Ovary (tissue), 9 donors: ENCODE data around the gene CNOT6. TPM values are rescaled to one million over a fixed set of nuclear protein-coding genes. Genes with fewer than 3 reads are reported as not detected.

Experiments
- DNase-seq, 5 donors: peaks; one replicate each; pipeline ENCODE4 v3.0.0-alpha.2; 2019 to 2020
- H3K27ac ChIP-seq, 2 donors: fragments of 200-600 bp; one replicate each; pipeline versions ENCODE4 v1.5.1 to v1.8.0; 2019 to 2022
- H3K27me3 ChIP-seq: fragments of 200-600 bp; one replicate; pipeline ENCODE4 v1.8.0; 2022
- H3K36me3 ChIP-seq: fragments of 200-600 bp; sonication (generic); one replicate; pipeline ENCODE4 v1.5.1; 2019
- H3K4me1 ChIP-seq: one replicate; pipeline ENCODE4 v1.8.1; 2013; ENCODE audit warnings: mild to moderate bottlenecking, moderate library complexity; ENCODE audit not compliant: insufficient read depth
- H3K4me3 ChIP-seq: fragments of 200-600 bp; sonication (generic); one replicate; pipeline ENCODE4 v1.5.1; 2017
- H3K9me3 ChIP-seq, 2 donors: fragments of 200-600 bp in 1 of 2; sonication (generic) in 1 of 2; one replicate each; pipeline versions ENCODE4 v1.5.1 to v1.8.1; 2013 to 2019; ENCODE audit warnings: mild to moderate bottlenecking in 1 of 2, moderate library complexity in 1 of 2
- EP300 ChIP-seq: sonication (generic); formaldehyde crosslinking; IDR thresholded peaks from one replicate; pipeline ENCODE4 v1.6.1; 2017; ENCODE audit warnings: antibody characterized with exemption
- POLR2A ChIP-seq: fragments of 450-650 bp; IDR thresholded peaks from one replicate; pipeline ENCODE4 v1.6.1; 2017; ENCODE audit warnings: antibody characterized with exemption, mild to moderate bottlenecking, moderate library complexity
- WGBS, 3 donors: extraction: QIAGEN DNeasy Blood & Tissue Kit in 1 of 3; methylation state at CpG; one replicate each; pipeline versions ENCODE4 v1.1.5 to v1.1.7; 2013 to 2017; 5-methylcytosine and 5-hydroxymethylcytosine counted together
- intact Hi-C, 4 donors: fragments of 100-400 bp; cut with DNase I; formaldehyde crosslinking; loops; one replicate each; pipeline versions ENCODE4 v1.11.0 to v1.15.1; 2022 to 2023
- polyA plus RNA-seq, 2 donors: library from polyadenylated mRNA; stranded (reverse); fragments of 200-250 nt in 1 of 2; fragments of 350-450 nt in 1 of 2; fragmentation: Illumina TruSeq in 1 of 2; extraction: RNeasy Lipid Tissue Mini Kit (QIAGEN cat#74804) in 1 of 2; gene quantifications; one replicate each; pipeline ENCODE4 v1.2.3, GENCODE V29; 2013 to 2014
- total RNA-seq, 7 donors: library from RNA; depleted of rRNA in 2 of 7; stranded (reverse); fragments of >200 nt in 2 of 7; fragmentation: NEBNext Ultra II Directional in 3 of 7; extraction: Animal tissue kit (Norgen Biotek cat#: 25700) in 3 of 7; gene quantifications; one replicate each; pipeline versions ENCODE4 v1.1.0 to v1.2.4, GENCODE V29; 2016 to 2023
- TF ChIP-seq, protein P1 (sequence below), 3 donors: fragments of 450-650 bp in 2 of 3; fragments of 200-600 bp in 1 of 3; IDR thresholded peaks; one replicate each; pipeline versions ENCODE4 v1.5.1 to v1.8.0; 2016 to 2022; ENCODE audit warnings: antibody characterized with exemption in 3 of 3, mild to moderate bottlenecking in 1 of 3
- donor health status: DM: no; HTN: no; CAD: no; lungs with moderate emphysema.
- donor health status: DM: no; HTN: no; CAD: no.
- donor health status: Bipolar disorder and iron deficiency.
- donor health status: DM: yes; HTN: yes; CAD: no.
- donor health status: DM: no; HTN: no; CAD: no.
- donor health status: DM: yes; HTN: yes; CAD: no.

CNOT6 gene
- total and polyA plus RNA-seq, 9 donors: 10.3 to 24.9 (median 16.4) TPM

DNA sequence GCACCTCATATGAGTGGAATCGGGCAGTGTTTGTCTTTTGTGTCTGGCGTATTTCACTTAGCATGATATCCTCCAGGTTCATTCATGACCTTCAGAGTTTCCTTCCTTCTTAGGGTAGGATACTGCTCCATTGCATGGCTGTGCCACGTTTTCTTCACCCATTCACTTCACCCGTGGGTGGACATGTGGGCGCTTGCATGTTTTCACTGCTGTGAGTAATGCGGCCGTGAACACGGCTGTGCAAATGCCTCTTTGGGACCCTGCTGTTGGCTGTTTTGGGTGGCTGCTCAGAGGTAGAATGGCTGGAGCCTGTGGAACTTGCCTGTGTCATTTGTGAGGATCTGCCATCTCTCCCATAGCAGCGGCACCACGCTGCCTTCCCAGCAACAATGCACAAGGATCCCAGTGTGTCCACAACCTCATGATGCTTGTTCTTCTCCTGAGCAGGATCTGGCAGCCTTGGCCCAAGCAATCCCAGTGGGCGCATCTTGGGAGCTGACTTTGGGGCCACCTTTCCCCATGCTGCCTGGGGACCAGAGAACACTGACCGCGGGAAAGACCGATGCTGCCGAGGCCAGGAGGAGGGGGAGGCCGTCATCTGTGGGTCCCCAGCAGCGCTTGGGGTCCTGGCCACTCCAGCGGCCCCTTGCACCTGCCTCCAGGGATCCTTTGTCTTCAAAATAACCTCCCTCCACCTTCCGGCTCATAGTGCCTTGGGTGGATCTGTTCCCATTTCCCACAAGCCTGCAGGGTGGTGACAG lies 99.4 kb downstream of the CNOT6 start:
- H3K36me3 ChIP-seq: no peaks in the 10 kb centered on the region
- no peak for TF ChIP-seq EP300
- TF ChIP-seq POLR2A: no peak
- TF ChIP-seq, protein P1, sequence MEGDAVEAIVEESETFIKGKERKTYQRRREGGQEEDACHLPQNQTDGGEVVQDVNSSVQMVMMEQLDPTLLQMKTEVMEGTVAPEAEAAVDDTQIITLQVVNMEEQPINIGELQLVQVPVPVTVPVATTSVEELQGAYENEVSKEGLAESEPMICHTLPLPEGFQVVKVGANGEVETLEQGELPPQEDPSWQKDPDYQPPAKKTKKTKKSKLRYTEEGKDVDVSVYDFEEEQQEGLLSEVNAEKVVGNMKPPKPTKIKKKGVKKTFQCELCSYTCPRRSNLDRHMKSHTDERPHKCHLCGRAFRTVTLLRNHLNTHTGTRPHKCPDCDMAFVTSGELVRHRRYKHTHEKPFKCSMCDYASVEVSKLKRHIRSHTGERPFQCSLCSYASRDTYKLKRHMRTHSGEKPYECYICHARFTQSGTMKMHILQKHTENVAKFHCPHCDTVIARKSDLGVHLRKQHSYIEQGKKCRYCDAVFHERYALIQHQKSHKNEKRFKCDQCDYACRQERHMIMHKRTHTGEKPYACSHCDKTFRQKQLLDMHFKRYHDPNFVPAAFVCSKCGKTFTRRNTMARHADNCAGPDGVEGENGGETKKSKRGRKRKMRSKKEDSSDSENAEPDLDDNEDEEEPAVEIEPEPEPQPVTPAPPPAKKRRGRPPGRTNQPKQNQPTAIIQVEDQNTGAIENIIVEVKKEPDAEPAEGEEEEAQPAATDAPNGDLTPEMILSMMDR (IDR thresholded peaks at IDR 0.05): no peak
- H3K4me3 ChIP-seq: no peak overlapping the region
- intact Hi-C loops: no loop called here
- no peak overlapping the region for H3K27ac ChIP-seq
- 89% methylated on average over 19 of the region's 19 CpGs for WGBS, 3 donors
- H3K4me1 ChIP-seq: no peaks in the 10 kb centered on the region
- no peak for DNase-seq
- no peaks in the 10 kb centered on the region for H3K9me3 ChIP-seq
- H3K27me3 ChIP-seq: no peaks in the 10 kb centered on the region

DNA sequence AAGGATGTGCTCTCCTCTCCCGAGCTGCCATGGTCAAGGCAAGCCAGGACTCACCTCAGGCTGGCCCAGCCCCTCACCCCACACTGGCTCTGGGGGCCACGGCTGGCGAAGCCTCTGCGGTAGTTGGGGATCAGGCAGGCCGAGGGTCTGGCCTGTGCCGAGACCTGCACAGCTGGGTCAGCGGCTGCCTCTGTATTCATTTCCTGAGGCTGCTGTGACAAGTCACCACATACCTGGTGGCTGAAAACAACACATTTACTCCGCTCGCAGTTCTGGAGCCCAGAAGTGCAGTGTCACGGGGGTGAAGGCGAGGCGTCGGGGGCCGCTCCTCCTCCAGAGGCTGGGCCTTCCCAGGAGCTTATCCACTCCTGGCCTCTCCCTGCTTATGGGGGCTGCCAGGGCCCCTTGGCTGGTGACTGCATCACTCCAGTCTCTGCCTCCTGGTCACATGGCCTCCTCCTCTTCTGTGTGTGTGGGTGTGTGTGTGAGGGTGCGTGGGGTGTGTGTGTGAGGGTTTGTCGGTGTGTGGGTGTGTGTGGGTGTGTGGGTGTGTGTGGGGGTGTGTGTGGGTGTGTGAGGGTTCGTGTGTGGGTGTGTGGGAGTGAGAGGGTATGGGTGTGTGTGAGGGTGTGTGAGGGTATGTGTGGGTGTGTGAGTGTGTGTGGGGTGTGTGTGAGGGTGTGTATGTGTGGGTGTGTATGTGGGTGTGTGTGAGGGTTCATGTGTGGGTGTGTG lies 100.3 kb downstream of the CNOT6 start:
- intact Hi-C loops: no loop called here
- no peaks in the 10 kb centered on the region for H3K4me1 ChIP-seq
- H3K27ac ChIP-seq: no peak overlapping the region
- H3K36me3 ChIP-seq: no peaks in the 10 kb centered on the region
- 71 to 79% (median 76%) methylated on average over 16 to 17 of the region's 17 CpGs for WGBS, 3 donors
- no peak for DNase-seq
- H3K4me3 ChIP-seq: no peak overlapping the region
- TF ChIP-seq EP300 (no peak), POLR2A (no peak)
- TF ChIP-seq, protein P1 (IDR thresholded peaks at IDR 0.05): no peak
- no peaks in the 10 kb centered on the region for H3K9me3 ChIP-seq
- H3K27me3 ChIP-seq: no peaks in the 10 kb centered on the region

DNA sequence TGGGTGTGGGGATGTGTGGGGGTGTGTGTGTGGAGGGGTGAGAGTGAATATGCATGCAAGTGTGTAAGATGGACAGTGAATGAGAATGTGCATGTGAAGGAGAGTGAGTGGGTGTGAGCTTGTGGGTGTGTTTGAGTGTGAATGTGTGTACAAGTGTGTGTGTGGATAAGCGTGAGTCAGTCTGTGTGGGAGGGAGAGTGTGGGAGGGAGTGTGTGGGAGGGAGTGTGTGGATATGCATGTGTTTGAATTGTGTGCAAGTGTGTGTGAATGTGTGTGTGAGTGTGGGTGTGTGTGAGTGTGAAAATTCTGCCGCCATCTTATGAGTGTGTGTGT lies 100.8 kb downstream of the CNOT6 start:
- no peaks in the 10 kb centered on the region for H3K4me1 ChIP-seq
- H3K27ac ChIP-seq: no peak overlapping the region
- no peak overlapping the region for H3K4me3 ChIP-seq
- TF ChIP-seq, protein P1 (IDR thresholded peaks at IDR 0.05): no peak
- no peak for TF ChIP-seq EP300
- no peak for TF ChIP-seq POLR2A
- no peak for DNase-seq
- intact Hi-C loops: no loop called here
- H3K36me3 ChIP-seq: no peaks in the 10 kb centered on the region
- WGBS, 3 donors: 58 to 74% (median 67%) methylated on average over 2 of the region's 2 CpGs
- H3K27me3 ChIP-seq: no peaks in the 10 kb centered on the region
- no peaks in the 10 kb centered on the region for H3K9me3 ChIP-seq

DNA sequence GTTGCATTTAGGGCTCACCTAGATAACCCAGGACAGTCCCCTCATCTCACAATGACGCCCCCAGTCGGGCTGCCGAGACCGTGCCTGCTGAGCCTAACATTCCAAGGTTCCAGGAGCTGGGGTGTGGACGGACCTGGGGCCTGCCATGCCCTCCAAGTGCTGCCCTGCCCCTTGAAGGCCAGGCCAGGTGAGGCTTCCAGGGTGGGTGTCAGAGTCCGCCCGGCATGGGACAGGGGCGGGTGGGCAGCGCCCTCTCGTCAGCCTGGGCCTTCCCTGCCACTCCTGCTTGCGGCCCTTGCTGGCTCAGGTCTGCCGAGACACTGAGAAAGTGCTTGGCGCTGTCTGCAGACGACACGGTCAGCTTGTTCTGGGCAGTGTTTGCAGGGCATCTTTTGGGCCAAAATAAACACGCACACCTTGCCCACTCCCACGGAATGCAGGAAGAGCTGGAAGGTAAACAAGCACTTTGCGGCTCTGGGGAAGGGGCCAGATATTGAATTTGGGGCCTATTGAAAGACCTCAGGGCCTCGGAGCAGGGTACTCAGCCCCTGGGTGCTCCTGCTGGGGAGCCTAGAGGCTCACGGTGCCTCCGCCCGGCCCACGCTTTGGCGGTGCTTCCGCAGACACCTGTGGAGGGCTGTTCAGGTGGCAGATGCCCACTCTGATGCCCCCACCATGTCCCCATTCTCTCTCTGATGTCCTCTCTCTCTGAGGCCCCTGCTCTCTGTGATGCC lies 101.4 kb downstream of the CNOT6 start:
- intact Hi-C loops: no loop called here
- Histone ChIP-seq H3K27me3 (no peaks in the 10 kb centered on the region), H3K27ac (no peak overlapping the region), H3K4me1 (no peaks in the 10 kb centered on the region), H3K36me3 (no peaks in the 10 kb centered on the region), H3K4me3 (no peak overlapping the region), H3K9me3 (no peaks in the 10 kb centered on the region)
- WGBS, 3 donors: 79 to 87% (median 85%) methylated on average over 24 to 25 of the region's 25 CpGs
- DNase-seq: no peak
- TF ChIP-seq EP300: no peak
- TF ChIP-seq, protein P1 (IDR thresholded peaks at IDR 0.05): no peak
